ENCODE data around the gene TMEM156. TPM values are rescaled to one million over a fixed set of nuclear protein-coding genes. Genes with fewer than 3 reads are reported as not detected.
"Not testable (repeated sequence)": the region's sequence is repeated elsewhere in the genome, so short reads cannot be mapped to it uniquely, and the experiment has no call there.

Gene TMEM156
- polyA plus RNA-seq, 6 donors from 2014 or later: 78.4 to 212 (median 144) TPM

DNA sequence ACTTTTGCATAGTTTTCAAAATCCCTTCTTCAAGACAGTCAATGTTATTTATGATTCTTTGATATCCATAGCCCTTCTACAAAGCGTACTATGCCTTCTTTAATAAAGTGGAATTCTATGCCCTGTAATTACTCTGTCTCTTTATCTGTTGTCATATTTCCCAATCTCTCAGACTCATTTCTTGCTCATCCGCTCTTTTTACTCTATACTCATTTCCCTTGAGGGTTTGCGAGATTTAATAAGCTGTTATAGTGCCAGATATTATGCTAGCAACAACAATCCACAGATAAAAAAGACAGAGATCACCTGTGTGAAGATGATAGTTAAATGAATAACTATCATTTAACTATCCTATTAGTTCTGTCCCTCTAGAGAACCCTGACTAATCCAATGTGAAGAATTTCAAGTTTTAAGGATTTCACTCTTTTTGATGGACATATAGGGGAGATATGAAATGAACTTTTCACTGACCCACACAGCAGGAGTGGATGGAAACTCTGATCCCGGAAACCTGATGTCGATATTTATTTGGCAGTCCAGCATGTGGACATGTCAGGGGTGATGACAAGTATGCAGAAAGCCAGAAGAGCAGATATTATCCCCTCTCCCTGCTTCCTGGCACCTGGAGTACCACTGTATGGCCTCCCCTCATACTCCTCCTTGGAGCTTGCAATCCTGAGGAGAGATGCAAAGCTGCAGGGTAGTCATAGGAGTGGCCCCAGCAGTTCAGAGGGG lies 49.7 kb downstream of the TMEM156 start:
- no peaks in the 10 kb centered on the region for H3K9me3 Mint-ChIP-seq
- no peak overlapping the region for H3K4me3 Mint-ChIP-seq
- H3K27ac Mint-ChIP-seq: peak overlapping the region in 3 of 6 donors; percentile 41 to 54 (median 49)

DNA sequence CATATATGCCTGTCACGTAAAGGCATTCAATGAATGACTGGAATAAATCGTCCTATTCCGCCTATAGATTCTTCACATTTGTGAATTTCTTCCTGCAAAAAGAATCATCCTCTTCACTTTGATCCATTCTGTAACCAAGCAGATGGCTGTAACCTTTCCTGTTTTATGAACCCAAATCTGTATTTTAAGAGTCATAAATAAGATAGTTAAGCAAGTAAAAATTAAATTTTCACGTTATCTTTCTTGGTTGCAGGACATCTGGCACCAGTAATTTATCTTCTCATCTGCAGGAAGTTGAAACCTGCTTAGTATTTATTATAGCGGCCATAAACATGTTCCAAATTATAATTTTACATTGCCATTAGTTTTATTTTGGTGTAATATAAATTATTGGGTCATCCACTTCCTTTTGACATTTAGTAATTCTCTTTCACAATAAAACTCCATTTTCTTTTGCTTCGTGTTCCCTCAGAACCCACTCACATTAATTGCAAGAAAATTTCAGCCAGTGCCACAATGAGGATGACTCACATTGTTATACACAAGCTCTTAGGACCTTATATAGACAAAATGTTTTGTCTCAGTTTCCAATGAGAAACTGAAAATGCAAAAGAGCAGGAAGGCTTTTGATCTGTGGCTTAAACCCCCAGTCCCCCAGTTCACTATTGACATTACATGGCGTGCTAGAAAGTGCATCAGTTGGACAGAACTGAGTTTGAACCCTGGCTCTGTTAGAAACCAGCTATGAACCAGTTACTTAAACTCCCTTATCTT lies 51.1 kb downstream of the TMEM156 start:
- ATAC-seq (ENCODE audit: low read depth in 2 of 2): no peak
- Mint-ChIP-seq H3K9me3 (no peaks in the 10 kb centered on the region), H3K36me3 (peaks cover 23 to 34% of the 10 kb centered on the region in 2 donors), H3K27me3 (no peaks in the 10 kb centered on the region), H3K27ac (no peak overlapping the region), H3K4me1 (peaks cover 19 to 26% (median 21%) of the 10 kb centered on the region in 3 donors), H3K4me3 (no peak overlapping the region)
- DNase-seq: no peak

More for the DNA sequence above, 49.7 kb downstream of the TMEM156 start:
- Mint-ChIP-seq H3K36me3 (peaks cover 23 to 34% of the 10 kb centered on the region in 2 donors), H3K4me1 (peaks cover 30 to 39% (median 33%) of the 10 kb centered on the region in 3 donors), H3K27me3 (no peaks in the 10 kb centered on the region)
- DNase-seq (no peak), ATAC-seq (ENCODE audit: low read depth in 2 of 2) (no peak)

DNA sequence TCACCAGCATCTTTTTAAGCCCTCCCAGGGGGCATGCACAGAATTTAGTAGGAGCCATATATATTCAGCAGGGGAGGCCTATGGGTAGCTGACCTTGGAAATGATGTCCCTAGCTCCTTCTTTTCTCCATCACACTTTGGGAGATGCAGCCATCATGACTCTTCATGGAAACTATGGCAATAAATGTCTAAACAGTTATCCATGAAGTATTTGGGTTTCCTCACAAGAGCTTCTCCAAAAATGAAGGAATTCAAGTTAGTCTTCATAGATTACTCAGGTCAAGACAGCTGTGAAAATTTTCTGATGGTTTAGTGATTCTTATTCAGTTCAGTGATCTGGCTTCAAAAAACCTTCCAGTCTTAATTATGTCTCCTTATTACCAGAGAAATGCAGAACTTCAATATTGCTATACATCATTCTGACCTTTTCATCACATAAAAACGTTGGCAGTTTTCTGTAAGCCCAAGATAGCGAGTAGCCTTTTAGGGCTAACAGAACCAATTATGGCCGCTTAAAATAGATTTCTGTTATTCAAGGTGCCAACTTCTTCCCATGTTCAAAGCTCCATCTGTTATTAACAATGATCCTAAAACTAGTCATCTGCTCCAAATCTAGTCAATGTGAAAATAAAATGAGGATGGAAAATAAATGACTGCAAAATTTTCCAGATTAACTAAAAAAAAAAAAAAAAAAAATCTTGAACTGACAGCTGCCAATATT lies 52.5 kb downstream of the TMEM156 start:
- peak overlapping the region in 4 of 6 donors; percentile 28 to 52 (median 30) for H3K27ac Mint-ChIP-seq
- H3K4me1 Mint-ChIP-seq: peaks cover 11 to 16% (median 13%) of the 10 kb centered on the region in 3 donors
- ATAC-seq (ENCODE audit: low read depth in 2 of 2): no peak
- no peaks in the 10 kb centered on the region for H3K9me3 Mint-ChIP-seq
- H3K4me3 Mint-ChIP-seq: no peak overlapping the region
- no peaks in the 10 kb centered on the region for H3K27me3 Mint-ChIP-seq
- no peak for DNase-seq
- peaks cover 23 to 34% of the 10 kb centered on the region in 2 donors for H3K36me3 Mint-ChIP-seq

DNA sequence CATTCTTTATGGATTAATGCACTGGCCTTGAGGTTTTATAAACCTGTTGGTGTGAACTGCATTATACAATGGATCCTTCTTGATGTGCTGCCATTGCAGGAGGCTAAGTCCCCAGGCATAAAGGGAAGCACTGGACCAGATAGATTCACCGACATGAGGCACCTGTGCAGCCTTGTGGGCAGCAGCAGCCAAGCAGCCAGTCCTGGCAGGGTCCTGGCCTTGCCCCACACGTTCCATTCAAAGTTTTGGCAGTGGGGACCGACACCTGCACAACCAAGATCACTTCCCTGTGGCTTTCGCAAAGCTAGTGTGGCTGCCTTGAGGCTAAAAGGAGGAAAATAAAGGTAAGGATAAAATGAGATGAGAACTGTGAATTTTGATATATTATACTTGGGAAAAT lies 53.1 kb downstream of the TMEM156 start:
- DNase-seq (no peak), ATAC-seq (ENCODE audit: low read depth in 2 of 2) (no peak)
- Mint-ChIP-seq H3K9me3 (no peaks in the 10 kb centered on the region), H3K27me3 (no peaks in the 10 kb centered on the region), H3K27ac (peak overlapping the region in 3 of 6 donors; percentile 28 to 91 (median 31)), H3K36me3 (peaks cover 18 to 29% of the 10 kb centered on the region in 2 donors), H3K4me1 (peaks cover 5 to 11% (median 9%) of the 10 kb centered on the region in 3 donors), H3K4me3 (no peak overlapping the region)

DNA sequence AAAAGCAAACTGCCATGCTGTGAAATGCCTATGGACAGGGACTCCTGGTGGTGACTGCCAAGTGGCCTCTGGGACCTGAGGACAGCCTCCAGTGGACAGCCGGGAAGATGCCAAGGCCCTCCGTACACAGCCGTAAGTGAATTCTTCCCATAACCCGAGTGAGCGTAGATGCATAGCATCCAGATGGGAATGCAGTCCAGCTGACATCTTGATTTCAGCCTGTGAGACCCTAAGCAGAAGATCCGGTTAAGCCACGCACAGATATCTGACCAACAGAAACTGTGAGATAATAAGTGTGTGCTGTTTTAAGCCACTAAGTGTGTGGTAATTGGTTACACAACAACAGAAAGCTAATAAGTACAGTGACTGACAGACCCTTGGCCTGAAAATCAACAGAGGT lies 55.9 kb downstream of the TMEM156 start:
- H3K9me3 Mint-ChIP-seq: no peaks in the 10 kb centered on the region
- H3K27ac Mint-ChIP-seq: no peak overlapping the region
- peaks cover 8 to 12% of the 10 kb centered on the region in 2 donors for H3K36me3 Mint-ChIP-seq
- ATAC-seq (ENCODE audit: low read depth in 2 of 2) (no peak), DNase-seq (no peak)
- H3K4me3 Mint-ChIP-seq: no peak overlapping the region
- H3K4me1 Mint-ChIP-seq: peaks cover 0 to 7% (median 0%) of the 10 kb centered on the region in 3 donors
- H3K27me3 Mint-ChIP-seq: no peaks in the 10 kb centered on the region

DNA sequence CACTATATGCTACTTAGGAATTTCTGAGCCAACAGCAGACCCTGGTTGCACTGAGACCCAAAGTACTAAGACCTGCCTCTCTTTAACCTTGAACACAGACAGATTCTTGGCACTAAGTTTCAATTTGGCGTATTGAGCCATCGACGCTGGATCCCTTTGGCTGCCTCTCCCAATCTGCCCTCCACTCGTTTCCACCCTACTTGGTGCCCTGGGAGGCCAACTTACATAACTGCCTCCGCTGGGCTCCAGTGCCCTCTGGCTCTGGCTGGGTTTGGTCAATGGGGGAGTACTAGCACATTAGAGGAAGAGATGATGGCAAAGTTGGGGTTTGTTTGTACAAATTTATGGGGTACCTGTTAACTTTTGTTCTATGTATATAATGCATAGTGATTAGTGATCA lies 63.5 kb downstream of the TMEM156 start:
- Mint-ChIP-seq H3K27me3 (no peaks in the 10 kb centered on the region), H3K4me3 (no peak overlapping the region), H3K4me1 (peaks cover 12 to 15% (median 13%) of the 10 kb centered on the region in 3 donors), H3K27ac (peak overlapping the region in 3 of 6 donors; percentile 42 to 68 (median 61)), H3K36me3 (peaks cover 38 to 42% of the 10 kb centered on the region in 2 donors), H3K9me3 (peaks cover 0 to 2% (median 0%) of the 10 kb centered on the region in 7 donors)
- ATAC-seq (ENCODE audit: low read depth in 2 of 2) (no peak), DNase-seq (no peak)

DNA sequence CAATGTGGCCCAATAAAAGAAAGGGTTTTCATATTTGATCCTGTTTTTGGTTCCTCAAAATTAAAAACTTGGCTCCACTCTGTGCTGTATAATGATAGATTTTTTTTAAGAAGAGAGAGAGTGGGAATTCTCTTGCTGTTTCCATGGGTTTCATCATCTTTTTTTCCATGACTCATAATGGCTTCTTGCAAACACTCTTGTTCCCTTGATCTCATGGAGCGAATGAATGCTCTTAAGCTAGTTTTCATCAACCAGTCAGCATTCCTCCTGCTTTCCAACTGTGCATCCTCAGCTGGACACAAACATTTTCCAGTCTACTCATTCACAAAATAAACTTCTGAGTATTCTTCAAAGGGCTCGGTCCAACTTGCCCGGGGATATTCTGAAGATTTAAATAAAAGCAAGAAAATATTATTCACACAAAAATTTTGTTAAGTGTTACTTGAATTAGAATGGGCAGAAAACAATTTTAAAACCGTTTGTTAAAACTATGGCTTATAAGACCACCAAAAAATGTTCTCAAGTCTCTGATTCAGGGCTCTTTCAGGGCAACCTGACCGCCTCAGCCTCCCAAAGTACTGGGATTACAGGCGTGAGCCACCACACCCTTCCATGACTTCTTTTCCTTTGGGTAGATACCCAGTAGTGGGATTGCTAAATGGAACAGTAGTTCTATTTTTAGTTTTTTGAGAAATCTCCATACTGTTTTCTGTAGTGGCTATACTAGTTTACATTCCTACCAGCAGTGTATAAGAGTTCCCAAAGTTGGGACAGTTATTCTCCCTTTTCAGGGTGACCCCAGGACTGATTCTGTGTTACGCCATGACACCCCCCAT lies 64.7 kb downstream of the TMEM156 start:
- Mint-ChIP-seq H3K36me3 (peaks cover 38 to 42% of the 10 kb centered on the region in 2 donors), H3K27me3 (no peaks in the 10 kb centered on the region), H3K9me3 (peaks cover 0 to 2% (median 0%) of the 10 kb centered on the region in 7 donors)

DNA sequence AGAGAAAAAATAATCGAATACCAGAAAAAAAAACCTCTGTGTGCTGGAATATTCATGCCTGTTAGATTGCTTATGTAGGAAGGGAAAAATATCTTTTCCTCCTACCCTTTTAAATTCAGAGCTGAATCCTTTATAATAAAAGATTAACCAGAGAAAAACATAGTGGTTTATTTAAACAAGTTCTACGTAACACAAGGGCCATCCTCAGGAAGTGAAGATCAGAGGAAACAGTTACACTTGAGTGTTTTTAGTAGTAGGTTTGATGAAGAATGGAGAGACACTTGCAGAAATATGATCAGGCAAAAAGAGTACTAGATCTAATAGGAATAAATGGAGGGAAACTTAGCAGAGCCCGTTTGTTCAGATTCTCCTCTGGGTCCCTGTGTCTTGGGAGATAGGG lies 66.3 kb downstream of the TMEM156 start:
- Mint-ChIP-seq H3K27ac (peak overlapping the region; percentile 0 to 74 (median 48)), H3K4me3 (peak overlapping the region in 1 of 8 donors; percentile 34), H3K4me1 (peaks cover 13 to 21% (median 16%) of the 10 kb centered on the region in 3 donors), H3K36me3 (peaks cover 42 to 44% of the 10 kb centered on the region in 2 donors), H3K9me3 (peaks cover 0 to 8% (median 5%) of the 10 kb centered on the region in 7 donors), H3K27me3 (no peaks in the 10 kb centered on the region)
- ATAC-seq (ENCODE audit: low read depth in 2 of 2) (no peak), DNase-seq (no peak)

More for the DNA sequence above, 64.7 kb downstream of the TMEM156 start:
- DNase-seq (no peak), ATAC-seq (ENCODE audit: low read depth in 2 of 2) (no peak)
- peaks cover 13 to 18% (median 16%) of the 10 kb centered on the region in 3 donors for H3K4me1 Mint-ChIP-seq
- H3K4me3 Mint-ChIP-seq: no peak overlapping the region
- peak overlapping the region in 5 of 6 donors; percentile 18 to 52 (median 30) for H3K27ac Mint-ChIP-seq

DNA sequence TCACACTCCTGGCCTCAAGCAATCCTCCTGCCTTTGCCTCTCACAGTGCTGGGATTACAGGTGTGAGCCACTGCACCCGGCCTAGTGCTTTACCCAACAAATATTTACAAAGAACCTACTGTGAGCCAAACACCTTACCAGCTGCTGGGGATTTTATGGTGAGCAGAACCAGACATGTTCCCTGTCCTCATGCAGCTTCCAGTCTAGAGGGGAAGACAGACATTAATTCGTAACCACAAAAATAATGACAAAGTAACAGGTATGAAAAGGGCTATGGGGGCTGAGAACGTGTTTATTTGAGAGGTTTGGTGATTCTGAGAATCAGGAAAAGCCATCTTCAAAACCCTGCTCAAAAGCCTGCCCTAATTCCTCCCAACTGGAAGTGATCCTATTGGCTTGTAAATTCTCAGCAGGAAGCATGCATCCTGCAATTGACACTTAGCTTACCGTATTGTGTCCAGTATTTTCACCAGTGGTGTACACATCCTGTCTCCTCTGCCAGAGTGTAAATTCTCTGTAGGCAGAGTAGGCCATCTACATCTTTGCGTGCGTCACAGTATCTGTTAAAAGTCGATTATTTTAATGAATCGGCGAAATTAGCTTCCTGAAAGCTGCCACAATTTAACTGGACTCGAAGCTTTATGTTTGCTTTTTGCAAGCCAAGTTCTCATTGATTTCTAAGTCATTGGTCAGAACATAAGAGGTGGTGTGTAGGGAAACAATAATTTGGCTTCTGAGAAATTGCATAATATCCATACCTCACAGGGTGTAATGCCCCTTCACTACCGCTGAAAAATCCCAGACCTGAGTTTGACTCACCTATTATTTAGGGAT lies 67.0 kb downstream of the TMEM156 start:
- H3K4me1 Mint-ChIP-seq: peaks cover 13 to 21% (median 16%) of the 10 kb centered on the region in 3 donors
- H3K36me3 Mint-ChIP-seq: peaks cover 36 to 37% of the 10 kb centered on the region in 2 donors
- ATAC-seq (ENCODE audit: low read depth in 2 of 2): no peak
- peaks cover 0 to 8% (median 5%) of the 10 kb centered on the region in 7 donors for H3K9me3 Mint-ChIP-seq
- DNase-seq: no peak
- no peak overlapping the region for H3K4me3 Mint-ChIP-seq
- no peaks in the 10 kb centered on the region for H3K27me3 Mint-ChIP-seq
- peak overlapping the region in 5 of 6 donors; percentile 0 to 65 (median 53) for H3K27ac Mint-ChIP-seq

DNA sequence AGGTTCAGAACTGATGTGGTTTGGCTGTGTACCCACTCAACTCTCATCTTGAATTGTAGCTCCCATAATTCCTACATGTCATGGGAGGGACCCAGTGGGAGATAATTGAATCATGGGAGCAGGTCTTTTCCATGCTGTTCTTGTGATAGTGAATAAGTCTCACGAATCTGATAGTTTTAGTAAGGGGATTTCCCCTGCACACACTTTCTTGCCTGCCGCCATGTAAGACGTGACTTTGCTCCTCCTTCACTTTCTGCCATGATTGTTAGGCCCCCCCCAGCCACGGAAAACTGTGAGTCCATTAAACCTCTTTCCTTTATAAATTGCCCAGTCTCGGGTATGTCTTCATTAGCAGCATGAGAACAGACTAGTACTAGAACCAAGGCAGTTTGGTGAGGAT lies 73.0 kb downstream of the TMEM156 start:
- Mint-ChIP-seq H3K4me1 (peaks cover 10 to 29% (median 14%) of the 10 kb centered on the region in 3 donors), H3K27ac (peak overlapping the region in 1 of 6 donors; percentile 55), H3K9me3 (peaks cover 0 to 13% (median 7%) of the 10 kb centered on the region in 7 donors)
- not testable (repeated sequence) for ATAC-seq (ENCODE audit: low read depth in 2 of 2); H3K27me3 Mint-ChIP-seq; H3K4me3 Mint-ChIP-seq; DNase-seq; H3K36me3 Mint-ChIP-seq

DNA sequence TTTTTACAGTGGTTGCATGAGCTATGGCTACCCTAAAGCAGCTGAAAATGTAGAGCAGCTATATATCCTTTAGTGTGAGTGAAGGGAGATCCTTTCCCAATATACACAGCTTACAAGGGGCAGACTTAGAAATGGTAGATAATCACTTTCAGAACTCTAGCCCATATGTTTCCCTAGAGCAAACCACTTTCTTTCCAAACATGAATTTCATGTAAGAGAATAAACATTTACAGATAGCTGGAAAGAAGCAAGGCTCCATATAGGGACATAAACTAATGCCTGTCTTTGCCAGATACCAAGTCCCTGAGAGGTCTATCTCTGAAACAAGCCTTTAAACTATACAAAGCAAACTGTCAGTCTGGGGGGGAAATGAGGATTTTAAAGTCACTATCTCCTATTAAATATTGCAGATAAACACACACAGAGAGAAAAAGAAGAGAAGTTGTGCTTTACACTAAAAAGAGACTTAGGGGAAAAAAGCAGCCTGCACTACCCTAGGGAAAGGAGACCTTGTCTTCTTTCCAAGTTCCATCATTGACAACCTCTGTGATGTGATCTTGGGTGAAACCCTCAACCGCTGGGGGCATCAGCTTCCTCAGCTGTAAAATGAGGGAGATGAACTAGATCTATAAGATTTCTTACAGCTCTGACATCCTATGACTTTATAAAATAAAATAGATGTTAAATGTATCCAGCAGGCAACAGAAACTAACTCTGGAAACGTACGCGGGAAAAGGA lies 73.6 kb downstream of the TMEM156 start:
- no peak overlapping the region for H3K27ac Mint-ChIP-seq
- peaks cover 6 to 32% (median 8%) of the 10 kb centered on the region in 3 donors for H3K4me1 Mint-ChIP-seq
- ATAC-seq (ENCODE audit: low read depth in 2 of 2) (no peak), DNase-seq (no peak)
- peaks cover 3 to 4% (median 3%) of the 10 kb centered on the region in 3 donors for H3K27me3 Mint-ChIP-seq
- peaks cover 0 to 13% (median 7%) of the 10 kb centered on the region in 7 donors for H3K9me3 Mint-ChIP-seq
- H3K36me3 Mint-ChIP-seq: peaks cover 0 to 7% of the 10 kb centered on the region in 2 donors
- H3K4me3 Mint-ChIP-seq: no peak overlapping the region
